Activated CD8-positive, alpha-beta T cell treated with anti-CD3 and anti-CD28 coated beads for 36 hours (primary cell): ENCODE measurements around the gene ZDHHC3. TPM values are rescaled to one million over a fixed set of nuclear protein-coding genes. Genes with fewer than 3 reads are reported as not detected.

Experiments
- ATAC-seq: fragments of 200-7000 bp; cut with Tn5 transposase; one replicate; pipeline ENCODE4 v1.10.0; 2021; ENCODE audit warnings: mild to moderate bottlenecking, moderate library complexity
- CTCF ChIA-PET: fragments of 350-600 bp; sonication (Branson Sonifier 250); formaldehyde crosslinking; loops from one replicate; lab custom pipeline; 2021; ENCODE audit warnings: antibody characterized with exemption; lab: Charles Lee
- POLR2A ChIA-PET: fragments of 350-600 bp; sonication (Branson Sonifier 250); formaldehyde crosslinking; loops from one replicate; lab custom pipeline; 2021; ENCODE audit warnings: antibody characterized with exemption; lab: Charles Lee
- DNase-seq: peaks from one replicate; pipeline ENCODE4 v3.0.0-alpha.2; 2020
- H3K27ac Mint-ChIP-seq: one replicate; pipeline ENCODE4 v1.8.0; 2021; ENCODE audit warnings: mild to moderate bottlenecking, mixed read lengths
- H3K27me3 Mint-ChIP-seq: one replicate; pipeline ENCODE4 v1.8.0; 2021; ENCODE audit warnings: mixed read lengths
- H3K36me3 Mint-ChIP-seq: one replicate; pipeline ENCODE4 v1.8.0; 2021; ENCODE audit warnings: low read depth, mixed read lengths
- H3K4me1 Mint-ChIP-seq: one replicate; pipeline ENCODE4 v1.8.0; 2021; ENCODE audit warnings: low read depth, mixed read lengths
- H3K4me3 Mint-ChIP-seq: one replicate; pipeline ENCODE4 v1.8.0; 2021; ENCODE audit warnings: mild to moderate bottlenecking, moderate library complexity, mixed read lengths
- H3K9me3 Mint-ChIP-seq: one replicate; pipeline ENCODE4 v1.8.0; 2021; ENCODE audit warnings: mixed read lengths
- CTCF ChIP-seq: fragments of 200-600 bp; IDR thresholded peaks from one replicate; pipeline ENCODE4 v1.8.0; 2022; ENCODE audit warnings: antibody characterized with exemption, mild to moderate bottlenecking
- intact Hi-C: fragments of 100-400 bp; cut with micrococcal nuclease; formaldehyde crosslinking; loops from one replicate; pipeline ENCODE4 v1.10.0; 2022
- total RNA-seq, 2 experiments: library from RNA; stranded (reverse); gene quantifications; one replicate each; pipeline ENCODE4 v1.2.3, GENCODE V29; 2021

The ZDHHC3 gene
- total RNA-seq, 2 experiments from 2014 or later: 28.6 to 36.0 TPM

- no peak overlapping the region for H3K4me3 Mint-ChIP-seq
- no peak for TF ChIP-seq CTCF
- no peak for DNase-seq
Observed at GRCh38 chr3:44999782-45000181, 23.8 kb upstream of the ZDHHC3 start.

GRCh38 chr3:44996556-44996969 is 20.6 kb upstream of the ZDHHC3 start:
- peak overlapping the region; percentile 76 for H3K27ac Mint-ChIP-seq
- CTCF ChIA-PET: interaction anchor here (1.1 to 2.5 kb wide), 3 partner anchors 8 to 214 kb away, joined by 4 to 7 read pairs (median 7); no protein-coding TSS in a partner anchor

More at GRCh38 chr3:44999782-45000181, 23.8 kb upstream of the ZDHHC3 start:
- Mint-ChIP-seq H3K4me1 (peaks cover 29% of the 10 kb centered on the region), H3K27me3 (no peaks in the 10 kb centered on the region), H3K27ac (no peak overlapping the region), H3K9me3 (peaks cover 5% of the 10 kb centered on the region), H3K36me3 (peaks cover 60% of the 10 kb centered on the region)
- POLR2A ChIA-PET: no interaction called here
- CTCF ChIA-PET: no interaction called here
- intact Hi-C loops: no loop called here
- no peak for ATAC-seq

GRCh38 chr3:44995142-44995770 is 19.3 kb upstream of the ZDHHC3 start:
- intact Hi-C loops: no loop called here
- no peak for TF ChIP-seq CTCF
- CTCF ChIA-PET: interaction anchor here (1.4 to 2.1 kb wide), 2 partner anchors 41 to 45 kb away, joined by 3 to 7 read pairs; no protein-coding TSS in a partner anchor

More at GRCh38 chr3:44996556-44996969, 20.6 kb upstream of the ZDHHC3 start:
- Mint-ChIP-seq H3K9me3 (no peaks in the 10 kb centered on the region), H3K36me3 (peaks cover 54% of the 10 kb centered on the region), H3K4me3 (no peak overlapping the region), H3K4me1 (peaks cover 46% of the 10 kb centered on the region), H3K27me3 (no peaks in the 10 kb centered on the region)
- no peak for TF ChIP-seq CTCF
- peak; percentile 89 for ATAC-seq
- intact Hi-C loops: no loop called here
- DNase-seq: no peak
- POLR2A ChIA-PET: interaction anchor here (1.6 to 1.7 kb wide), 2 partner anchors 11 to 21 kb away, joined by 4 to 5 read pairs; no protein-coding TSS in a partner anchor

GRCh38 chr3:44993471-44994205 is 17.7 kb upstream of the ZDHHC3 start:
- TF ChIP-seq CTCF: no peak
- Mint-ChIP-seq H3K9me3 (no peaks in the 10 kb centered on the region), H3K27me3 (no peaks in the 10 kb centered on the region), H3K4me1 (peaks cover 57% of the 10 kb centered on the region), H3K36me3 (peaks cover 53% of the 10 kb centered on the region), H3K27ac (no peak overlapping the region), H3K4me3 (no peak overlapping the region)
- ChIA-PET CTCF (interaction anchor here (0.8 to 3.0 kb wide), 7 partner anchors 9 to 89 kb away, joined by 3 to 24 read pairs (median 4); no protein-coding TSS in a partner anchor), POLR2A (interaction anchor here (0.6 to 7.6 kb wide), 3 partner anchors 17 to 576 kb away, joined by 3 to 48 read pairs (median 3); partner anchors contain the start of genes EXOSC7 and ZDHHC3)
- ATAC-seq (no peak), DNase-seq (no peak)
- intact Hi-C loops: no loop called here

More at GRCh38 chr3:44995142-44995770, 19.3 kb upstream of the ZDHHC3 start:
- H3K27ac Mint-ChIP-seq: peak overlapping the region; percentile 76
- H3K9me3 Mint-ChIP-seq: no peaks in the 10 kb centered on the region
- no peak for DNase-seq
- peaks cover 57% of the 10 kb centered on the region for H3K36me3 Mint-ChIP-seq
- H3K4me1 Mint-ChIP-seq: peaks cover 57% of the 10 kb centered on the region
- H3K27me3 Mint-ChIP-seq: no peaks in the 10 kb centered on the region
- no peak overlapping the region for H3K4me3 Mint-ChIP-seq
- POLR2A ChIA-PET: interaction anchor here (0.8 to 1.6 kb wide), 2 partner anchors 10 to 18 kb away, joined by 3 to 5 read pairs; no protein-coding TSS in a partner anchor
- no peak for ATAC-seq
